Adrenal gland (tissue), 5 donors: ENCODE measurements around the gene ELAPOR2.

Experiments used
- POLR2A ChIP-seq, 2 donors: fragments of 450-650 bp; IDR thresholded peaks; one replicate each; pipeline ENCODE4 v1.6.1; 2017; ENCODE audit warnings: antibody characterized with exemption in 2 of 2, mild to moderate bottlenecking in 2 of 2, moderate library complexity in 1 of 2
- TF ChIP-seq, protein P1 (sequence below), 6 experiments: fragments of 450-650 bp in 4 of 6; fragments of 200-600 bp in 2 of 6; sonication (generic) in 1 of 6; IDR thresholded peaks; 1 replicate in 5 of 6; 2 replicates in 1 of 6; pipeline versions ENCODE4 v1.5.1 to v1.8.0; 2016 to 2021; ENCODE audit warnings: antibody characterized with exemption in 6 of 6, mild to moderate bottlenecking in 2 of 6, moderate library complexity in 1 of 6
- donor health status: DM: no; HTN: no; CAD: no.

- TF ChIP-seq, protein P1, sequence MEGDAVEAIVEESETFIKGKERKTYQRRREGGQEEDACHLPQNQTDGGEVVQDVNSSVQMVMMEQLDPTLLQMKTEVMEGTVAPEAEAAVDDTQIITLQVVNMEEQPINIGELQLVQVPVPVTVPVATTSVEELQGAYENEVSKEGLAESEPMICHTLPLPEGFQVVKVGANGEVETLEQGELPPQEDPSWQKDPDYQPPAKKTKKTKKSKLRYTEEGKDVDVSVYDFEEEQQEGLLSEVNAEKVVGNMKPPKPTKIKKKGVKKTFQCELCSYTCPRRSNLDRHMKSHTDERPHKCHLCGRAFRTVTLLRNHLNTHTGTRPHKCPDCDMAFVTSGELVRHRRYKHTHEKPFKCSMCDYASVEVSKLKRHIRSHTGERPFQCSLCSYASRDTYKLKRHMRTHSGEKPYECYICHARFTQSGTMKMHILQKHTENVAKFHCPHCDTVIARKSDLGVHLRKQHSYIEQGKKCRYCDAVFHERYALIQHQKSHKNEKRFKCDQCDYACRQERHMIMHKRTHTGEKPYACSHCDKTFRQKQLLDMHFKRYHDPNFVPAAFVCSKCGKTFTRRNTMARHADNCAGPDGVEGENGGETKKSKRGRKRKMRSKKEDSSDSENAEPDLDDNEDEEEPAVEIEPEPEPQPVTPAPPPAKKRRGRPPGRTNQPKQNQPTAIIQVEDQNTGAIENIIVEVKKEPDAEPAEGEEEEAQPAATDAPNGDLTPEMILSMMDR (IDR thresholded peaks at IDR 0.05), result no peak
- no peak for TF ChIP-seq POLR2A (IDR thresholded peaks at IDR 0.05)
Measured at GRCh38 chr7:87028636-87029035, 30.8 kb downstream of the ELAPOR2 start.
